Amygdala (tissue), 56 donors: ENCODE data around the gene MINDY4.

Experiments
- DNase-seq, 56 donors: peaks; one replicate each; lab custom pipeline; 2025; lab: John Stamatoyannopoulos, UW

Gene MINDY4

DNA sequence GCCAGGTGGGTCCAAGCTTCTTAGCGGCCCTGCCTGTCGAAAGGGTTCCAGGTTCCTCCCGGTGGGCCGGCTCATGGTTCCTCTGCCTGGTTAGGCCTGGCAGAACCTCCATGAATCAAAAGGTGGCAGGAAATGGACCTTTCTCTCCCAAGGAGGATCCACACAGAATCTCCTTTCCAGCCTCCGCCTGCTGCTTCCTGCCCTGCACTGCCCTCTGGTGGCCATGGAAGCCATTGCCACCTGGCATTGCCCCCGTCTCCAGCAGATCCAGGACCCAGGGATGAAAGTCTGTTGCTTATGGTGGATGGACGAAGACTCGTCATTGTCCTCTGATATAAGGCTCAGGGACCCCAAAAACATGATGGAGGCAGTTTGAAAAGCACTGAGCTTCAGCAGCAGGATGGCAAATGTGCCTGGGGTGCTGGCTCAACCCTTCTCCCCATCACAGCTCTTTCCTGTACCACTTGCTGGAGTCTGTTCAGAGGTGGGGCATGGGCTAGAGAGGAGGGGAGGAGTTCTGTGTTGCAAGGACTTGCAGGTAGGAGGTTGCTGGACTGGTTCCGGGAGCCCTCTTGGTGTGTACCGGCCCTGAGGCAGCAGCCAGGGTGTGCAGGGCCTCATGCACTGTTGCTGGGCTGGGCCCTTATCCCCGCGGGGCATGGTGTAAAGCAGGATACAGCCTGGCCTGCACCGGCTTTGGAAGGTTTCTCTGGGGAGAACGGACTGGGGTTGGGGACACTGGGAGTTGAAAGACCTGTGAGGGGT is 30.6 kb upstream of the MINDY4 start:
- peak in 50 of 56 donors; percentile 6 to 81 (median 42) for DNase-seq

DNA sequence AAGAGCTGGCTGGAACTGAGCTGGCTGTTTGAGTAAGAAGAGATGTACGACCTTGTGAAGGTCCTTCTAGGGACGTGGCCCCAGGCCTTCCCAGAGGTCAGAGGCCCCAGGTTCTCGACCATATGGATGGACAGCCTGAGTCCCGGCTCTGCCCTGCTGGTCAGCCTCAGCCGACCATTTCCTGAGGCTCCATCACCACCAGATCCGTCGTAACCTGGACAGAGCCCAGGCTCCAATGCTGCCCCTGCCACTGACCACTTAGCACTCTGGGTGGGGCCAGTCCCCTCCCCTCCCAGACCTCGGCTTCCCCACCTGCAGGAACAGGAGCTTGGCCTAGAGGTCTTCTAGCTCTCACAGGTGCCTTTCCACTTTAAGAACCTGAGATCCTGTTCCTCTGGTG is 29.9 kb upstream of the MINDY4 start:
- DNase-seq, result no peak

DNA sequence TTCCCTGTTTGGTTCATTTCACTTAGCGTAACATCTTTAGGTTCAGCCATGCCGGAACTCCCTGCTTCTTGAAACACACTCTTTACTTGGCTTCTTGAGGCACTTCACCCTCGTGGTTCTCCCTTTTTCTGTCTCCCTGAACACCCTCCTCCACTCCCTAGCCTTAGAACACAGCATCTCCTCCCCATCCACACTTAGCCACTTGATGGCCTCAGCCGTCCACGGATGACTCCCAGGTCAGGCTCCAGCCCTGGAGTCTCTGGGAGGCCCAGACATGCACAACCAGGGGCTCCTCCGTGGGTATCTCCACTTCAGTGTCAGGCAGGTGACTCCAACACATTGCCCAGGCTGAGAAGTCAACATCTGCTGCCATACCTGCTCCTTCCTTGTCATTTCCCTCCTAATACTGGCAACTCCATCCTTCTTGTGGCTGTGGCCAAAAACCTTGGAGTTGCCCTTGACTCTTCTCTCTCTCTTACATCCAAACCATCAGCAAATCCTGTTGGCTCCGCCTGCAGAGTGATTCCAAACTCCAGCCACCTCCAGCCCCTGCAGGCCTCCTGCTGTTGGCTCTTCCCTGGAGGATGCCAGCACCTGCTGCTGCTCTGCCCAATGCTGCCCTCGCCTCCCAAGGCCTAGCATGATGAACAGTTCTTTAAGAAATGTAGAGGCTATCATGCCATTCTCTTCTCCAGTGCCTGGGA is 27.7 kb upstream of the MINDY4 start:
- peak in 1 of 56 donors; percentile 4 for DNase-seq

DNA sequence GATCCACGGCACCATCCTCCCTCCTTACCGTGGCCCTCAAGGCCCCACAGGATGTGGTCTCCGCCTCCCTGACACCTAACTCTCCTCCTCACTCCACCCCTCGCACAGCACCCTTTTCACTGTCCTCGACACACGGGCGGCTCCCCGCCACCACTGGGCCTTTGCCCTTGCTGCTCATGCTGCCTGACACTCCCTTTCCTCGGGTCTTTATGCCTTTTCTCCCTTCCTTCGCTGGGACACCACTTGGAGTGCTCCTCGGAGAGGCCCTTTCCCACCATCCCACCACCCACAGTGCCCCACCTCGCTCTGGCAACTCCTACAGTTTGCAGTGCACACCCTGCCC is 27.2 kb upstream of the MINDY4 start:
- DNase-seq, result no peak

DNA sequence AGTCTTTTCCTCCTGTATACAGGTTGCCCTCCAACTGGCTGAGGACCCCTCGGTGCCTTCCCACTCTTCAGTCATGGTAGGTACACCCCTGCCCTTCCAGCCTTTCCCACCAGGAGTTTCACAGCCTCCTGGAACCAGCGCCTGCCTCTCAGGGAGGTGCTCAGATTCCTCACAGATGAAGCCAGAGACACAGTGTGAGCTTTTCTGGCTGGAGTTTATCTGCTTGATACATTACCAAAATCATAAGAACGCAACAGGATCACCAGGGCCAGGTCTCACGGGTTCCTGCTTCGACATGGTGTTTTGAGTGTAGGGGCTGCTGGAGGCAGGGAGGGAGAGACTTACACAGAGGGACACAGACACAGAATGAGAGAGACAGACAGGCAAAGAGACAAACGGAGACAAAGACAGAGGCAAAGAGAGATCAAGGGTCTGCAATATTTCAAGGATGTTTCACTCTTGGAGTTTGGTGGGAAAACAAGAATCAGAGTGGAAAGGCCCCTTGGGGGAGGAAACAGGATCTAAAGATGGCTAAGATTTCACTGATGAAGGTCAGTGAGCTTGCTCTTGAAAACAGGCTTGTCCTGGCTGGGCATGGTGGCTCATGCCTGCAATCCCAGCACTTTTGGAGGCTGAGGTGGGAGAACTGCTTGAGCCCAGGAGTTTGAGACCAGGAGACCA is 25.8 kb upstream of the MINDY4 start:
- DNase-seq, result no peak

DNA sequence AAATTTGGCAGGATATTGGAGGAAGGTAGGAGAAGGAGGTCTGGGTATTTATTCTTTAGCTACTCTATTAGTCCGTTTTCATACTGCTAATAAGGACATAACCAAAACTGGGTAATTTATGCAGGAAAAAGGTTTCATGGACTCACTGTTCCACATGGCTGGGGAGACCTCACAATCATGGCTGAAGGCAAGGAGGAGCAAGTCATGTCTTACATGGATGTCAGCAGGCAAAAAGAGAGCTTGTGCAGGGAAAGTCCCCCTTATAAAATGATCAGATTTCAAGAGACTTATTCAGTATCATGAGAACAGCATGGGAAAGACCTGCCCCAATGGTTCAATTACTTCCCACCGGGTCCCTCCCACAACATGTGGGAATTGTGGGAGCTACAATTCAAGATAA is 21.2 kb upstream of the MINDY4 start:
- DNase-seq, result no peak

DNA sequence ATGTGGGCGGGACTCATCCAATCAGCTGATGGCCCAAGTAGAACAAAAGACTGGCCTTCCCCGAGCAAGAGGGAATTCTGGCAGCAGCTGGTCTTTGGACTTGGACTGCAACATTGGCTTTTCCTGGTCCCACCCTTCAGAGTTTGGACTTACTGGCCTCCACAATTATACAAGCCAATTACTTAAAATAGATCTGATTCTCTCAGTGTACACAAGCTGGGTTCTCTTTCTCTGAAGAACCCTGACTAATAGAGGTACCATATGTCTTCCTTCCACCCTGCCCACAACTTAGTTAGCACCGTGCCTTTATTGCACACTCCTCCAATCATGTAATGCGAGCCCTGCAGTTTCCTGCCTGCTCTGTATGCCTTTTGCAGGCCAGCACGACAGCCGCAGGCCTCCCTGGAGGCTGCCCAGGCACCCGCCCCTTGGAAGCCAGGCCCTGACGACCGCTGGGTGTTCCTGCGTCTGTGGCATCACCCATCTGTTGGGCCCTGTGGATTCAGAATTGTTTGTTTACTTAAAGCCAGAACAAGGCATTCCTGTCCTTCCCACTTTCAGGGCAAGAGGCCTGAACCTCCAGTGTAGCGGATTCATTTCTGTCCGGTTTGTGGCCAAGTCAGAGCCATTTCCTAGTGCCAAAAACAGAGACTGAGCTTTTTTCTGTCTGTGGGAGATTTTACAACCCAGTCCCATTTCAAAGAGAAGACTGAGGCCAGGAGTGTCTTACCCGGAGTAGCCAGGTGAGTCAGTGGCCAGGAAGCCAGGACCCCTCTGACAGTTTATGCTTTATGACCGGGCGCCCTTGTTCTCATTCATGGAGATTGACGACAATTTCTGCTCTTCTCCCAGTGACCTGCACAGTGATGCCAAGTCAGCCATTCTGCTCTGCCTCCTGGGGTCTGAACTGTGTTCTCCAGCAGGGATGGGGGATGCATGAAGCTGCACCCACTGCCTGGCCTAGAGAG is 20.2 kb upstream of the MINDY4 start:
- DNase-seq, result peak in 36 of 56 donors; percentile 4 to 75 (median 36)

DNA sequence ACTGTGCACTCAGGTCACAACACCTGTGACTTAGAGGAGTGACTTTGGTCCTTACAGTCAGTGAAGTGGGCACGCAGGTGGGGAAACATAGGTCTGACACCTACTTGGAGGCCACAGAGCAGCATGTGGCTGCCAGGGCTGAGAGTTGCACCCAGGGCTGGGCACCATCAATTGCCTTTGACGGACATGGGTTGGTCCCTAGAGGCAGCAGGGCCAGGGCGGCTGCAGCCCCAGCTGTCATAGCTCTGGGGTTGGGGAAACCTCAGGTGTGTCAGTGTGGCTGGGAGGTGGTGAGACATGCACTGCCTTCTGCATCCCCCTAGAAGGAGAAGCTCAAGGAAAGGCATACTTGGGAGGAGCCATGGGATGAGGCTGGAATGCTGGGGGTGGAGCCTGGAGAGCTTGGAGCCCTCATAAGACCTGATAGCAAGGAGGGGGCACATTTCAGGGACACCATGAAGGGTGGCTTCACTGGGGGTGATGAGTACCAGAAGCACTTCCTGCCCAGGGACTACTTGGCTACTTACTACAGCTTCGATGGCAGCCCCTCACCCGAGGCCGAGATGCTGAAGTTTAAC is 19.4 kb upstream of the MINDY4 start, which contains the start of gene INMT:
INMT (plus strand) TSS at position 440 of the 578 bp plus-strand sequence; CDS start at position 456, 16 bp downstream.
- no peak for DNase-seq

DNA sequence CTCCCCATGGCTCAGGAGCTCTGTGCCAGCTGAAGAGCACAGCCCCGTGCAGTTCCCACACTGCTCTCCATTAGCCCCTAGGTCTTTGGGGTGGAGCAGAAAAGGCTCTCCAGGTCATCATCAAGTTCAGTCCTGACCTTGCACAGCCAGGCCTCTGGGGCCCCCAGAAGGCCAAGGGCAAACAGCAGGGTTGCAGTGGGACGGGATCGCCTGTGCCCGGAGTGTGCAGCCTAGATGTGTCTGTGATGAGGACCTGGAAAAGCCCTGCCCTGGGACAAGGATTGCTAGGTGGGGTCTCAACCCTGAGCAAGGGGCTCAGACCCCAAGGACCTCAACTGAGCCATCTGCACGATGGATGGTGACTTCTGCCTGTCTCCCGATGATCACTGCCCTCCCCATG is 18.7 kb upstream of the MINDY4 start:
- no peak for DNase-seq

DNA sequence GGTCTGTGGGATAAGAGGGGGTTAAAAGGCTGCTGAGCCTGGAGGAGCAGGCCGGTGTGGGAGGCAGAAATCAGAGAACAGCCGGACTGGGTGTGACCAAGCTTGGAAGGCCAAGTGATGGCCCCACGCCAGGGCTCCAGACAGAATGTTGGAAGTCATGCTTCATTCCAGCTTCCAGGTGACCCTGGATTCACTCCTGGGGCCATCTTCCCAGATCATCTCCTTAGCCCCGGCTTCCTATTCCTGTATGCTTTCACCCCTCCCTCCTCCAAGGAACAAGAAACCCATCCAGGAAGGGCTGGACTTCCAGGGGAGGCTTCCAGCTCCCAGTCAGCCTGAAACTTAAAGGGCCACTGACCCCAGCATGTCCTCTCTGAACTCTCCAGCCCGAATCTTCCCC is 18.2 kb upstream of the MINDY4 start:
- peak in 3 of 56 donors; percentile 5 to 19 (median 8) for DNase-seq

DNA sequence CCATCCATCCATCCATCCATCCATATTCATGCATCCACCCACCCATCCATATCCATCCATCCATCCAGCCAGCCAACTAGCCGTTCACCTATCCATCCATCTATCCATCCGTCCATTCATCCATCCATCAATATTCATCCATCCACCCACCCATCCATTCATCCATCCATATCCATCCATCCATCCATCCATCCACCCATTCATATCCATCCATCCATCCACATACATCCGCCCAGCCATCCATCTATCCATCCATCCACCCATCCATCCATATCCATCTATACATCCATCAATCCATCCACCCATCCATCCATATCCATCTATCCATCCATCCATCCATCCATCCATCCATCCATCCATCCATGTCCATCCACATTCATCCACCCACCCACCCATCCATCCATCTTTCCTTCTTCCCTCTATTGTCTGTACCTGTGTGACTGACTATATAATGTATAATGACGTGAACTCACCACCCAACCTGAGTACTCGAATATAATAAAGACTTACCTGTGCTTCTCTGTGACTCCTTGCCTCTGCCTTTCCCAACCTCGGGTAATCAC is 16.8 kb upstream of the MINDY4 start:
- no peak for DNase-seq

DNA sequence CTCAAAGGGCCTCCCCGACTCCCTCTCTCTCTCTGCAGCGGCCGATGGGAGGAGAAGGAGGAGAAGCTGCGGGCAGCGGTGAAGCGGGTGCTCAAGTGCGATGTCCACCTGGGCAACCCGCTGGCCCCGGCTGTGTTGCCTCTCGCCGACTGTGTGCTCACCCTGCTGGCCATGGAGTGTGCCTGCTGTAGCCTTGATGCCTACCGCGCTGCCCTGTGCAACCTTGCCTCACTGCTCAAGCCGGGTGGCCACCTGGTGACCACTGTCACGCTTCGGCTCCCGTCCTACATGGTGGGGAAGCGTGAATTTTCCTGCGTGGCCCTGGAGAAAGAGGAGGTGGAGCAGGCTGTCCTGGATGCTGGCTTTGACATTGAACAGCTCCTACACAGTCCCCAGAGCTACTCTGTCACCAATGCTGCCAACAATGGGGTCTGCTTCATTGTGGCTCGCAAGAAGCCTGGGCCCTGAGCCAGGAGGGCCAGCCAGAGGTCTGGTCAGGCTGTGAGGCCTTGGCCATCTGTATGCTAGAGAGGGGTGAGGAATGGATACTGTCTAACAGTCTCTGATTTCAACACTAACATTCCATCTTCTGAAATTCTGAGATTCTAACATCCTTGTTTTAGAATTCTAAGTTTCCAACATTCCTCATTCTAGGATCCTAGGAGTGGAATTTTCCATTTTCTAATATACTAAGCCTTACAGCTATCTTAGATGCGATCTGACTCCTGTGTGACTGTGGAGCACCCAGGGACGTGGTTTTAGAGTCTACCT is 15.6 kb upstream of the MINDY4 start:
- DNase-seq, result peak in 35 of 56 donors; percentile 5 to 72 (median 26)

DNA sequence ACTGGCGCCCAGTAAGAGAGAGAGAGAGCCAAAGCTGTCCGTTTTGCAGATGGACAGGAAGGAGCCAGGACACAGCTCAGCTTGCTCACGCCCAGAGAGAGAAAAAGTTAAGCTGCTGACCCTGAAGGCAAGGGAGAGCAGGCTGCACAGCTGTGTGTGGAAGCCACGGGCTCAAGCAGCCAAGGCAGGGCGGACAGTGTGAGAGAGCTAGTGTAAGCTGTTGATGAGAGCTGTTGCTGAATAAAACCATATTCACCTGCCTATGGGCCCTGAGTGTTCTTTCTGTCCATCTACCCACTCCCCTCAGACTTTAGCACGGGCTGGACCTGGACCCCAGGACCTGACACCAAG is 13.9 kb upstream of the MINDY4 start:
- no peak for DNase-seq

DNA sequence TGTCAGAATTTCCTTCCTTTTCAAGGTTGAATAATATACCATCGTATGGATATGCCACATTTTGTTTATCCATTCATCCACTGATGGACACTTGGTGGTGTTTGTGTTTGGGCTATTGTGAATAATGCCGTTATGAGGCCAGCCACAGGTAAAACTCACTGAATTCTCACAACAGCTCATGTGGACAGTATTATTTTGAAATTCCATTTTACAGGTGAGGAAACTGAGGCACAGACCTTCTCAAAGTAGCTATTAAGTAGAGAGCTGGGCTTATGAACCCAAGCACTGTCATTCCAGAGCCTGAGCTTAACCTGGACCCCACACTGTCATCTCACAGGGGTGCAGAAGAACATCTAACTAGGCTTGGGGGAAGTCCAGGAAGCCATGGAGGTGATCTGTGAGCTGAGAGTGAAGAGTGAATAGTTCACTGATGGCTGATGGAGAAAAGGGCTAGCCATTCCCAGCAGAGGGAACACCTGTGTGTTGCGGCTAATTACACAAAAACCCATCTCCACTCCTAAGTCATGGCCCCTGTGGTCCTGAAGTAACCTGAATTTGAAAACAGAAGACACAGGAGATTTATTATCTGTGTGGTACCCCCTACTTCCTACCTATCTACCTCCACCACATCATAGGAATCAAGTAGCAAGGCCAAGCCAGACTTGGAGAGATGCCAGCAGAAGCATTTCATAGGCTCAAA is 10.6 kb upstream of the MINDY4 start:
- no peak for DNase-seq

DNA sequence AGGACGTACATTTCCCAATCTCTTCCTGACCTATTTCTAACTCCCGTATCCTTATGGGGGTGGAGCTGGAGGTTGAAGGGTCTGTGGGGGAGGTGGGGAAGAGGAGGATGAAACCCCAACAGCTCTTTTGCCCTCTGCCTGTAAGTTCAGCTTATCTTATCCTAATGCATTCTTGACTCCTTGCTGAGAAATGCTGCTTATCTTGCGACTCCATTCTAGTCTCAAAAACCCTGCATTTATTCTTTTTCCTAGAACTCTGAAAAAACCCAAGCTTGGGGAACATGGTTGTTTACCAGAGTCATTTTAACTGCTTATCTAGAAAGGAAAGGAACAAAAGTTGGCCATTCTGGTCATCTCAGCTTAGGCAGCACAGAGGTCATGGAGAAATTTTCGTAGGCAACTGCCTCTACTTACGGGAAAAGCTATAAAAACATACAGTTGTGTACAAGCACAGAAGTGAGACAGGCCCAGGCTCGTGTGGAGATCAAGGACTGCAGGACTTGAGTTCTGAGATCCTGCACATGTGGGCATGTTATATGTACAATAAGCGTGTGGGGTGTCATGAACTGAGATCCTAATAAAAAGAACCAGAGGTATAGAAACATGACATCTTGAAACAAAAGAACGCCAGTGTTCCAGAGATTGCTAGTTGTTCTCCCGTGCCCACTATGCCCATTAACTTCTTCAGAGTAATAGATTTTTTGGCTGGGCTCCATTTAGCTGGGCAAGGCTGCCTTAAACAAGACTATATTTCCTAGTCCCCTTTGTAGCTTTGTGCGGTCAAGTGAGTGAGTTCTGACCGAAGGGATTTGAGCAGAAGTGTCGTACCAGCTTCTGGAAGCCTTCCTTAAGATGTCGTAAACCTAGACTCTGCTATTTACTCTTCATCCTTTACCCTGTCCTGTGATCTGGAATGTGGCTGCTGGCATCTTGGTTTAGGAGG is 9.7 kb upstream of the MINDY4 start:
- no peak for DNase-seq

DNA sequence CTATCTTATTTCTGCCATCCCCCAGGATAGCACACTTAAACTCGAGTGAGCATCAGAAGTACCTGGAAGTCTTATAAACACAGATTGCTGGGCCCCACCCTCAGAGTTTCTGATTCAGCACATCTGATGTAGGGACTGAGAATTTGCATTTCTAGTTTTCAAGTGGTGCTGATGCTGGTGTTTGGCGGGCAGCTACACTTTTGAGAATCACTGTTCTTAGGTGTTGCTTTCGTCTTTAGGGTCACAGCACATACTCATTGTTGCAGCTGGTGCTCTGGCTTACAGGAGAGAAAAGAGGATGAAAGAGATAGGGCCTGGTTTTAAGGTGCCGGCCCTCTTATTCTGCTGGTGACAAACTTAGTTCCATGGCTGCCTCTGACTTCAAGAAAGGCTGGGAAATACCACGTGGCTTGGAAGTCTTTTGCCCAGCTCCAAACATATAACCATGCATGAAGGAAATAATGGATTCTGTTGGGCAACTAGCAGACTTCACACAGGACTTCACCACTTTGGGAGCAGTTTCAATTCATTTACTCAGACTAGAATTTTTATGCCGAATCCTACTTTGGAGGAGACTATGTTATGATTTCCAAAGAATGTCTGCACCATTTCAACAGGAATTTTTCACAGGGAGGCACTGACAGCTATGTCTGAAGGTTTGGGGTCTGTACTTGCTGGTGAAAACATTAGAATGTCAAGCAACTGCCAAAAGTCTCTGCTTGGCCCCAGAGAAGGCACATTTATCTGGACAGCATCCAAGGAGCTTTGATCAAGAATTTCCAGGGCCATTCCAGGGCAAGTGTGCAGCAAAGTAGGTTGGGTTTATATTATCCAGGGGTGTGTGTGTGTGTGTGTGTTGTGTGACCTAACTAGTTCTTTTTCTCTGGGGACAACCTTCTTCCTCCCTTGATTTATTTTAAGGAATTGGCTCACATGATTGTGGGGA is 6.9 kb upstream of the MINDY4 start:
- no peak for DNase-seq
